Liver (tissue), 9 donors: Measurements from ENCODE around the gene OR1C1. TPM values are rescaled to one million over a fixed set of nuclear protein-coding genes. Genes with fewer than 3 reads are reported as not detected.

Source experiments
- DNase-seq: peaks from one replicate; pipeline ENCODE4 v3.0.0-alpha.2; 2017; ENCODE audit warnings: low spot score
- H3K27ac ChIP-seq, 2 donors: one replicate each; pipeline ENCODE4 v1.7.0; 2013; ENCODE audit warnings: inconsistent platforms in 2 of 2, low read length in 2 of 2, control low read depth in 1 of 2, low read depth in 1 of 2, mild to moderate bottlenecking in 1 of 2
- H3K27me3 ChIP-seq, 4 donors: one replicate each; pipeline versions ENCODE4 v1.6.1 to v1.7.0; 2013; ENCODE audit warnings: low read length in 3 of 4, inconsistent platforms in 1 of 4, mild to moderate bottlenecking in 1 of 4, moderate library complexity in 1 of 4; ENCODE audit not compliant: control insufficient read depth in 4 of 4, insufficient read depth in 4 of 4
- H3K36me3 ChIP-seq, 4 donors: one replicate each; pipeline versions ENCODE4 v1.6.1 to v1.7.0; 2013; ENCODE audit warnings: low read length in 3 of 4, mild to moderate bottlenecking in 3 of 4, low read depth in 1 of 4, moderate library complexity in 1 of 4; ENCODE audit not compliant: control insufficient read depth in 4 of 4, insufficient read depth in 3 of 4
- H3K4me1 ChIP-seq, 4 donors: one replicate each; pipeline versions ENCODE4 v1.6.1 to v1.7.0; 2013; ENCODE audit warnings: low read length in 3 of 4, mild to moderate bottlenecking in 3 of 4, moderate library complexity in 1 of 4; ENCODE audit not compliant: control insufficient read depth in 4 of 4, insufficient read depth in 4 of 4
- H3K4me3 ChIP-seq, 3 donors: one replicate each; pipeline versions ENCODE4 v1.6.1 to v1.7.0; 2013; ENCODE audit warnings: low read length in 3 of 3, control low read depth in 1 of 3, low read depth in 1 of 3, mild to moderate bottlenecking in 1 of 3
- H3K9ac ChIP-seq, 2 donors: one replicate each; pipeline ENCODE4 v1.7.0; 2013; ENCODE audit warnings: low read length in 2 of 2, mild to moderate bottlenecking in 2 of 2, moderate library complexity in 2 of 2, control low read depth in 1 of 2, low read depth in 1 of 2
- H3K9me3 ChIP-seq, 4 donors: one replicate each; pipeline versions ENCODE4 v1.6.1 to v1.7.0; 2013; ENCODE audit warnings: low read length in 3 of 4; ENCODE audit not compliant: control insufficient read depth in 4 of 4
- FOXA1 ChIP-seq: IDR thresholded peaks from 2 replicates; pipeline ENCODE4 v1.6.1; 2016; ENCODE audit warnings: antibody characterized with exemption
- FOXA2 ChIP-seq: IDR thresholded peaks from 2 replicates; pipeline ENCODE4 v1.6.1; 2016; ENCODE audit warnings: antibody characterized with exemption
- HNF4A ChIP-seq, 2 donors: conservative IDR thresholded peaks; 2 replicates each; pipeline ENCODE4 v1.6.1; 2016; ENCODE audit warnings: antibody characterized with exemption in 2 of 2, mild to moderate bottlenecking in 2 of 2
- JUND ChIP-seq, 2 donors: IDR thresholded peaks; 2 replicates each; pipeline ENCODE4 v1.6.1; 2016; ENCODE audit warnings: antibody characterized with exemption in 2 of 2
- MAX ChIP-seq: IDR thresholded peaks from 2 replicates; pipeline ENCODE4 v1.6.1; 2016; ENCODE audit warnings: antibody characterized with exemption
- NR2F2 ChIP-seq: IDR thresholded peaks from 2 replicates; pipeline ENCODE4 v1.6.1; 2016; ENCODE audit warnings: antibody characterized with exemption
- RAD21 ChIP-seq, 2 donors: IDR thresholded peaks; 2 replicates each; pipeline ENCODE4 v1.6.1; 2016; ENCODE audit warnings: antibody characterized with exemption in 2 of 2, mild to moderate bottlenecking in 2 of 2
- REST ChIP-seq: IDR thresholded peaks from 2 replicates; pipeline ENCODE4 v1.6.1; 2016; ENCODE audit warnings: antibody characterized with exemption, mild to moderate bottlenecking
- RXRA ChIP-seq, 2 donors: IDR thresholded peaks; 2 replicates each; pipeline ENCODE4 v1.6.1; 2017 to 2018; ENCODE audit warnings: antibody characterized with exemption in 2 of 2, mild to moderate bottlenecking in 1 of 2
- SP1 ChIP-seq: IDR thresholded peaks from 2 replicates; pipeline ENCODE4 v1.6.1; 2018; ENCODE audit warnings: antibody characterized with exemption, mild to moderate bottlenecking
- YY1 ChIP-seq: IDR thresholded peaks from 2 replicates; pipeline ENCODE4 v1.6.1; 2016; ENCODE audit warnings: antibody characterized with exemption, mild to moderate bottlenecking
- WGBS: extraction: QIAGEN DNeasy Blood & Tissue Kit; methylation state at CpG from one replicate; pipeline ENCODE4 v1.1.7; 2013; 5-methylcytosine and 5-hydroxymethylcytosine counted together
- polyA plus RNA-seq, 2 donors: library from polyadenylated mRNA; stranded (reverse) in 1 of 2; unstranded in 1 of 2; fragments of 200-250 nt in 1 of 2; fragments of >200 nt in 1 of 2; fragmentation: Nextera tagmentation in 1 of 2; extraction: Ambion mirVana in 1 of 2; gene quantifications; one replicate each; pipeline versions ENCODE4 v1.2.1 to v1.2.3, GENCODE V29; 2013 to 2015
- total RNA-seq, 2 donors: library from RNA; depleted of rRNA; stranded (reverse); fragments of >200 nt; gene quantifications; one replicate each; pipeline ENCODE4 v1.2.3, GENCODE V29; 2014
- TF ChIP-seq, protein P1 (sequence below): IDR thresholded peaks from 2 replicates; pipeline ENCODE4 v1.6.1; 2016; ENCODE audit warnings: antibody characterized with exemption
- TF ChIP-seq, protein P2 (sequence below): IDR thresholded peaks from 2 replicates; pipeline ENCODE4 v1.6.1; 2016; ENCODE audit warnings: antibody characterized with exemption
- TF ChIP-seq, protein P3 (sequence below): fragments of 150-350 bp; IDR thresholded peaks from 2 replicates; pipeline ENCODE4 v1.5.1; 2017; ENCODE audit warnings: improper control_type of control experiment, low read depth, low read length; ENCODE audit not compliant: missing input control
- donor health status: healthy.
- donor health status: healthy.
- donor health status: healthy.
- donor health status: healthy.
- donor health status: healthy.

Gene OR1C1
- total and polyA plus RNA-seq, 4 donors, result not detected

- Histone ChIP-seq H3K9me3 (no peaks in the 10 kb centered on the region), H3K4me3 (no peak overlapping the region), H3K27me3 (peaks cover 0 to 3% (median 0%) of the 10 kb centered on the region in 4 donors), H3K9ac (no peak overlapping the region), H3K36me3 (no peaks in the 10 kb centered on the region), H3K4me1 (no peaks in the 10 kb centered on the region), H3K27ac (no peak overlapping the region)
- 68% methylated on average over 5 of the region's 5 CpGs for WGBS
- no peak for DNase-seq
- no peak for TF ChIP-seq YY1
- TF ChIP-seq, protein P1, sequence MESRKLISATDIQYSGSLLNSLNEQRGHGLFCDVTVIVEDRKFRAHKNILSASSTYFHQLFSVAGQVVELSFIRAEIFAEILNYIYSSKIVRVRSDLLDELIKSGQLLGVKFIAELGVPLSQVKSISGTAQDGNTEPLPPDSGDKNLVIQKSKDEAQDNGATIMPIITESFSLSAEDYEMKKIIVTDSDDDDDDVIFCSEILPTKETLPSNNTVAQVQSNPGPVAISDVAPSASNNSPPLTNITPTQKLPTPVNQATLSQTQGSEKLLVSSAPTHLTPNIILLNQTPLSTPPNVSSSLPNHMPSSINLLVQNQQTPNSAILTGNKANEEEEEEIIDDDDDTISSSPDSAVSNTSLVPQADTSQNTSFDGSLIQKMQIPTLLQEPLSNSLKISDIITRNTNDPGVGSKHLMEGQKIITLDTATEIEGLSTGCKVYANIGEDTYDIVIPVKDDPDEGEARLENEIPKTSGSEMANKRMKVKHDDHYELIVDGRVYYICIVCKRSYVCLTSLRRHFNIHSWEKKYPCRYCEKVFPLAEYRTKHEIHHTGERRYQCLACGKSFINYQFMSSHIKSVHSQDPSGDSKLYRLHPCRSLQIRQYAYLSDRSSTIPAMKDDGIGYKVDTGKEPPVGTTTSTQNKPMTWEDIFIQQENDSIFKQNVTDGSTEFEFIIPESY, result no peak
- TF ChIP-seq JUND (IDR thresholded peaks at IDR 0.05), result no peak
- no peak for TF ChIP-seq NR2F2
- no peak for TF ChIP-seq RAD21 (IDR thresholded peaks at IDR 0.05)
- TF ChIP-seq FOXA1, result no peak
- TF ChIP-seq REST, result no peak
- no peak for TF ChIP-seq RXRA (IDR thresholded peaks at IDR 0.05)
- no peak for TF ChIP-seq SP1
Observed at GRCh38 chr1:247741756-247742155, 18.6 kb downstream of the OR1C1 start.

- no peak overlapping the region for H3K27ac ChIP-seq
- 77% methylated on average over 2 of the region's 2 CpGs for WGBS
Observed at GRCh38 chr1:247740721-247741120, 19.6 kb downstream of the OR1C1 start.

More at GRCh38 chr1:247740721-247741120, 19.6 kb downstream of the OR1C1 start:
- peaks cover 0 to 3% (median 0%) of the 10 kb centered on the region in 4 donors for H3K27me3 ChIP-seq
- no peaks in the 10 kb centered on the region for H3K9me3 ChIP-seq
- H3K9ac ChIP-seq, result no peak overlapping the region
- no peak overlapping the region for H3K4me3 ChIP-seq
- DNase-seq, result no peak
- H3K4me1 ChIP-seq, result no peaks in the 10 kb centered on the region
- TF ChIP-seq JUND (IDR thresholded peaks at IDR 0.05) (no peak), FOXA2 (no peak), NR2F2 (no peak), RXRA (IDR thresholded peaks at IDR 0.05) (no peak), MAX (no peak), SP1 (no peak), YY1 (no peak), FOXA1 (no peak), RAD21 (IDR thresholded peaks at IDR 0.05) (no peak), REST (no peak), HNF4A (conservative IDR thresholded peaks at IDR 0.05) (no peak)
- TF ChIP-seq, protein P2, sequence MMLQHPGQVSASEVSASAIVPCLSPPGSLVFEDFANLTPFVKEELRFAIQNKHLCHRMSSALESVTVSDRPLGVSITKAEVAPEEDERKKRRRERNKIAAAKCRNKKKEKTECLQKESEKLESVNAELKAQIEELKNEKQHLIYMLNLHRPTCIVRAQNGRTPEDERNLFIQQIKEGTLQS, result no peak
- TF ChIP-seq, protein P3, sequence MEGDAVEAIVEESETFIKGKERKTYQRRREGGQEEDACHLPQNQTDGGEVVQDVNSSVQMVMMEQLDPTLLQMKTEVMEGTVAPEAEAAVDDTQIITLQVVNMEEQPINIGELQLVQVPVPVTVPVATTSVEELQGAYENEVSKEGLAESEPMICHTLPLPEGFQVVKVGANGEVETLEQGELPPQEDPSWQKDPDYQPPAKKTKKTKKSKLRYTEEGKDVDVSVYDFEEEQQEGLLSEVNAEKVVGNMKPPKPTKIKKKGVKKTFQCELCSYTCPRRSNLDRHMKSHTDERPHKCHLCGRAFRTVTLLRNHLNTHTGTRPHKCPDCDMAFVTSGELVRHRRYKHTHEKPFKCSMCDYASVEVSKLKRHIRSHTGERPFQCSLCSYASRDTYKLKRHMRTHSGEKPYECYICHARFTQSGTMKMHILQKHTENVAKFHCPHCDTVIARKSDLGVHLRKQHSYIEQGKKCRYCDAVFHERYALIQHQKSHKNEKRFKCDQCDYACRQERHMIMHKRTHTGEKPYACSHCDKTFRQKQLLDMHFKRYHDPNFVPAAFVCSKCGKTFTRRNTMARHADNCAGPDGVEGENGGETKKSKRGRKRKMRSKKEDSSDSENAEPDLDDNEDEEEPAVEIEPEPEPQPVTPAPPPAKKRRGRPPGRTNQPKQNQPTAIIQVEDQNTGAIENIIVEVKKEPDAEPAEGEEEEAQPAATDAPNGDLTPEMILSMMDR, result no peak
- H3K36me3 ChIP-seq, result no peaks in the 10 kb centered on the region
